Measurements from ENCODE around the gene ABHD17C. TPM values are rescaled to one million over a fixed set of nuclear protein-coding genes. Genes with fewer than 3 reads are reported as not detected.

The ABHD17C gene
- total and polyA plus RNA-seq, 8 donors, result 2.0 to 7.9 (median 4.3) TPM

DNA sequence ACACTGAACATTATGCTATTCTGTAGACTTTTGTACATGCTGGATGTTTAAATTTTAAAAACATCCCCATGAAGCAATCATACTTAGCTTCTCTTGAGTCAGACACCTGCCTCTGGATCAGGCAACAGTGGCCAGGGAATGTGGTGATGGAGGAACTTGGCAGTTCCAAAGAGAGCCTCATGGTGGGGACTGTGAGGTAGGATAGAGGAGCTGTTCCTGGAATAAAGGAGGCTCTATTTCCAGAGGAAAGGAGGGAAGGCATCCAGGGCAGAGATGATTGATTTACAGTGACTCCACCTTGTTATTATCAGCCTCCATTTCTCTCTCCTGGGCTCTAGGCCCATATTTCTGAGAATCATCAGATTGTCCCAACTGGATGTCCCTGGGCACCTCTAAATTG, 35.0 kb upstream of the ABHD17C start:
- Histone ChIP-seq H3K4me1 (no peaks in the 10 kb centered on the region), H3K9me3 (no peaks in the 10 kb centered on the region), H3K27me3 (no peaks in the 10 kb centered on the region), H3K4me3 (no peak overlapping the region), H3K36me3 (no peaks in the 10 kb centered on the region), H3K27ac (no peak overlapping the region)
- FAIRE-seq (no peak), DNase-seq (peak in 1 of 6 donors; percentile 25), ATAC-seq (peak in 2 of 4 donors; percentile 66 to 70)
- no peak for TF ChIP-seq CTCF (IDR thresholded peaks at IDR 0.05)
- intact Hi-C loops (cut with DNase I), result no loop called here

- DNase-seq, result no peak
- Histone ChIP-seq H3K27ac (no peak overlapping the region), H3K4me3 (no peak overlapping the region), H3K9me3 (no peaks in the 10 kb centered on the region), H3K36me3 (no peaks in the 10 kb centered on the region), H3K27me3 (no peaks in the 10 kb centered on the region), H3K4me1 (no peaks in the 10 kb centered on the region)
- no peak for TF ChIP-seq CTCF (IDR thresholded peaks at IDR 0.05)
- no peak for ATAC-seq
- FAIRE-seq, result no peak
- intact Hi-C loops (cut with DNase I), result no loop called here
- WGBS, 2 donors, result 48 to 61% methylated on average over 1 of the region's 1 CpG
These were observed 33.0 kb upstream of the ABHD17C start for GRCh38 chr15:80662129-80662528.

DNA sequence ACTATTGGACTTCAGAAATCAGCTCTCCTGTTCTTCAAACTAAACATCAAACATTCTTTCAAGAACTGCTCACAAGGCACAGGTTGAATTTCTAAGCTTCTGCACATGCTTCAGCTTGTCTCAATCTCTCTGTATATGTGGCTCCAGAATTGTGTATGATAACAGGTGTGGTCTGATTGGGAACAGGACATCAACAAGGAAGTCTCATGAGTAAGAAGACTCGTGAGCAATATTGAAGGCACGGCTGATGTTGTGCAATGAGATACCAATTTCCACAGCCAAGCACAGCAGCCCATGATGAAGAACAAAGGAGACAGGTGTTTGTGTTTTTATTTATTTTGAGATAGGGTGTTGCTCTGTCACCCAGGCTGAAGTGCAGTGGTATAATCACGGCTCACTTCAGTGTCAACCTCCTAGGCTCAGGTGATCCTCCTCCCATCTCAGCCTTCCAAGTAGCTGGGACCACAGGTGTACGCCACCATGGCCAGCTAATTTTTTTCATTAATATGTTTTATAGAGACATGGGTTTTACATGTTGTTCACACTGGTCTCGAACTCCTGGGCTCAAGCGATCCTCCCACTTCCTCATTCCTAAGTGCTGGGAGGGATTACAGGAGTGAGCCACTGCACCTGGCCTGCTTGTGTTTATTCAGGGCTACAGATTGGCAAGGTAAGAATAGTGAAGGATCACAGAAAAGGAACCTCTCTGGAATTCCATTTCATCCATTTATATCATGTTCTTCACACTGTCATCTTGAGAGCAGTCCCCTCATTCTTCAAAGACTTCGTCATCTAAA, 32.2 kb upstream of the ABHD17C start:
- intact Hi-C loops (cut with DNase I), result no loop called here
- Histone ChIP-seq H3K27ac (no peak overlapping the region), H3K4me3 (no peak overlapping the region), H3K4me1 (no peaks in the 10 kb centered on the region), H3K9me3 (no peaks in the 10 kb centered on the region), H3K27me3 (no peaks in the 10 kb centered on the region), H3K36me3 (no peaks in the 10 kb centered on the region)
- peak in 1 of 4 donors; percentile 44 for ATAC-seq
- 64 to 71% methylated on average over 7 of the region's 7 CpGs for WGBS, 2 donors
- no peak for DNase-seq
- TF ChIP-seq CTCF (IDR thresholded peaks at IDR 0.05), result no peak
- no peak for FAIRE-seq

DNA sequence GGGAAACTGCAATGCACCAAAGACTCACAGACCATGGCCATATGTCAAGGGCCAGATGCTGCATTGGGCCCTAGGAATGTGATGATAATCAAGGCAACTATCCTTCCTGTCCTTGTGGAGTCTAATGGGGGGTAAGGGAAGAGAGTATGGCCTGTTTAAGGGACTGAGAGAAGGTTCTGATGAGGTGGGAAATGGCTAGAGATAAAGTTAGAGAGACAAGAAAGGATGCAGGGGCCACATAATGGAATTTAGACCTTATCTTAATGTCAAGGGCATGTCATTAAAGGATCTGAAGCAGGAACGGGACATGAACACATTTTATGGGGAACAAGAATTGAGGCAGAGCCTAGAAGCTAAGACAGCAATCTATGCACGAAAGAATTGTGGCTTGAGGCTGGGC, 30.0 kb upstream of the ABHD17C start:
- no peaks in the 10 kb centered on the region for H3K4me1 ChIP-seq
- no peaks in the 10 kb centered on the region for H3K9me3 ChIP-seq
- FAIRE-seq (no peak), ATAC-seq (no peak), DNase-seq (no peak)
- intact Hi-C loops (cut with DNase I), result no loop called here
- H3K4me3 ChIP-seq, result no peak overlapping the region
- no peaks in the 10 kb centered on the region for H3K27me3 ChIP-seq
- TF ChIP-seq CTCF (IDR thresholded peaks at IDR 0.05), result no peak
- H3K36me3 ChIP-seq, result no peaks in the 10 kb centered on the region
- 67 to 80% methylated on average over 2 of the region's 2 CpGs for WGBS, 2 donors
- H3K27ac ChIP-seq, result no peak overlapping the region

DNA sequence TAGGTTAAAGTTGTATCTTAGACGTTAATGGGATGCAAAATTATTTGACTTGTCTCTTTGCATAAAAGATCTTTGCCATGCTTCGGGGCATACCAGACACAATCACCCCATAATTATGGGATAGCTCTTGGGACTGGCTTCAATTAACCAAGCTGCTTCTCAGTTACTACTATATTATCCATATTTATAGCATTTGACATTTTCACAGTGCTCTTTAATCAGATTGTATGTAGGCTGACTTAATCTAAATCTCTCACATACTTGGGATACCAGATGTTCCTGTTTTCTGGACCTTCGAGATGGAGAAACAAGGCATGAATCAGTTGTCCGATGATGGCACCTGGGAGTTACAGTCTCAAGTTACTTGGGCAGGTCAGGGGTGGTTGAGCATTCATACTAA, 27.2 kb upstream of the ABHD17C start:
- Histone ChIP-seq H3K4me1 (no peaks in the 10 kb centered on the region), H3K36me3 (no peaks in the 10 kb centered on the region), H3K4me3 (no peak overlapping the region), H3K27ac (no peak overlapping the region), H3K9me3 (no peaks in the 10 kb centered on the region), H3K27me3 (no peaks in the 10 kb centered on the region)
- FAIRE-seq (no peak), DNase-seq (no peak), ATAC-seq (no peak)
- no peak for TF ChIP-seq CTCF (IDR thresholded peaks at IDR 0.05)
- WGBS, 2 donors, result 68 to 70% methylated on average over 4 of the region's 4 CpGs
- intact Hi-C loops (cut with DNase I), result no loop called here

All from pancreas (tissue), 10 donors.